HepG2 (cell line): ENCODE data around the gene ENO1. TPM values are rescaled to one million over a fixed set of nuclear protein-coding genes. Genes with fewer than 3 reads are reported as not detected.

Experiments
- CEBPG ChIP-seq: IDR thresholded peaks from 2 replicates; pipeline ENCODE4 v1.6.1; 2016
- CHD2 ChIP-seq: IDR thresholded peaks from 2 replicates; pipeline ENCODE4 v1.6.1; 2011; ENCODE audit warnings: low read depth, low read length, improper control_type of control experiment
- DNMT3B ChIP-seq: conservative IDR thresholded peaks from 2 replicates; pipeline ENCODE4 v1.6.1; 2016; ENCODE audit warnings: missing biosample characterization, control low read depth
- DPF2 ChIP-seq: sonication (generic); formaldehyde crosslinking; IDR thresholded peaks from 2 replicates; pipeline ENCODE4 v1.4.0; 2020; ENCODE audit warnings: mild to moderate bottlenecking, low read depth, missing genetic modification reagents, borderline replicate concordance
- EZH2 ChIP-seq: conservative IDR thresholded peaks from 2 replicates; pipeline ENCODE4 v1.6.1; 2012; ENCODE audit warnings: mild to moderate bottlenecking, low read depth, low read length, moderate library complexity
- HCFC1 ChIP-seq: fragments of 150-350 bp; IDR thresholded peaks from 2 replicates; pipeline ENCODE4 v1.6.1; 2014; ENCODE audit warnings: low read depth, low read length
- HMGXB3 ChIP-seq: sonication (generic); formaldehyde crosslinking; IDR thresholded peaks from 2 replicates; pipeline ENCODE4 v1.4.0; 2020; ENCODE audit warnings: missing genetic modification reagents, borderline replicate concordance
- HNRNPL ChIP-seq: fragments of 200-400 bp; formaldehyde crosslinking; IDR thresholded peaks from 2 replicates; pipeline ENCODE4 v1.6.1; 2017; ENCODE audit warnings: mild to moderate bottlenecking, low read depth, low read length
- NFIC ChIP-seq: IDR thresholded peaks from 2 replicates; pipeline ENCODE4 v1.6.1; 2012; ENCODE audit warnings: mild to moderate bottlenecking, low read length, inconsistent platforms
- PHF21A ChIP-seq: sonication (generic); formaldehyde crosslinking; IDR thresholded peaks from 2 replicates; pipeline ENCODE4 v1.5.0; 2020; ENCODE audit warnings: mild to moderate bottlenecking, missing genetic modification reagents
- PITX1 ChIP-seq: sonication (generic); formaldehyde crosslinking; IDR thresholded peaks from 2 replicates; pipeline ENCODE4 v1.5.1; 2020; ENCODE audit warnings: mild to moderate bottlenecking, missing genetic modification reagents
- THYN1 ChIP-seq: sonication (generic); formaldehyde crosslinking; IDR thresholded peaks from 2 replicates; pipeline ENCODE4 v1.8.1; 2023; ENCODE audit warnings: low read depth, mild to moderate bottlenecking, moderate library complexity, missing genetic modification reagents, borderline replicate concordance
- ZFX ChIP-seq: sonication (generic); formaldehyde crosslinking; IDR thresholded peaks from 2 replicates; pipeline ENCODE4 v1.4.0; 2020; ENCODE audit warnings: mild to moderate bottlenecking, low read depth, missing genetic modification reagents, moderate library complexity
- ZNF282 ChIP-seq: fragments of 450-650 bp; IDR thresholded peaks from 2 replicates; pipeline ENCODE4 v1.6.1; 2018; ENCODE audit not compliant: partially characterized antibody
- ZNF616 ChIP-seq: sonication (generic); formaldehyde crosslinking; IDR thresholded peaks from 2 replicates; pipeline ENCODE4 v1.5.0; 2020; ENCODE audit warnings: low read depth, mild to moderate bottlenecking, missing genetic modification reagents
- ZNF687 ChIP-seq: sonication (generic); formaldehyde crosslinking; IDR thresholded peaks from 2 replicates; pipeline ENCODE4 v1.5.1; 2020; ENCODE audit warnings: mild to moderate bottlenecking, missing genetic modification reagents, moderate library complexity
- ZNF737 ChIP-seq: sonication (generic); formaldehyde crosslinking; IDR thresholded peaks from 2 replicates; pipeline ENCODE4 v1.5.0; 2020; ENCODE audit warnings: missing genetic modification reagents, mild to moderate bottlenecking, borderline replicate concordance
- ZSCAN30 ChIP-seq: sonication (generic); formaldehyde crosslinking; IDR thresholded peaks from 2 replicates; pipeline ENCODE4 v1.5.0; 2020; ENCODE audit warnings: mild to moderate bottlenecking, missing genetic modification reagents
- polyA plus RNA-seq, 8 experiments: library from polyadenylated mRNA; depleted of rRNA in 3 of 8; stranded (reverse) in 7 of 8; unstranded in 1 of 8; fragments of >200 nt; fragmentation: Illumina TruSeq in 4 of 8; extraction: Trizol in 4 of 8; gene quantifications; 2 replicates each; pipeline versions ENCODE4 v1.2.1 to v1.2.3, GENCODE V29; 2011 to 2016; ENCODE audit warnings: low read depth in 4 of 8, missing spikeins in 1 of 8, mixed read lengths in 1 of 8; ENCODE audit not compliant: insufficient read depth in 1 of 8
- total RNA-seq, 5 experiments: library from RNA; depleted of rRNA; stranded (reverse); fragments of >200 nt; fragmentation: Illumina TruSeq; extraction: Trizol; gene quantifications; 2 replicates each; pipeline ENCODE4 v1.2.3, GENCODE V29; 2016; ENCODE audit warnings: low read depth in 1 of 5
- TF ChIP-seq, protein P1 (sequence below): sonication (generic); formaldehyde crosslinking; IDR thresholded peaks from 2 replicates; pipeline ENCODE4 v1.4.0; 2020; ENCODE audit warnings: missing genetic modification reagents

Gene ENO1
- total and polyA plus RNA-seq, 2 of the 13 experiments (the other 11 are each of a cell fraction or from before 2014, with no cell fraction given), result 1,559 to 3,103 TPM

DNA sequence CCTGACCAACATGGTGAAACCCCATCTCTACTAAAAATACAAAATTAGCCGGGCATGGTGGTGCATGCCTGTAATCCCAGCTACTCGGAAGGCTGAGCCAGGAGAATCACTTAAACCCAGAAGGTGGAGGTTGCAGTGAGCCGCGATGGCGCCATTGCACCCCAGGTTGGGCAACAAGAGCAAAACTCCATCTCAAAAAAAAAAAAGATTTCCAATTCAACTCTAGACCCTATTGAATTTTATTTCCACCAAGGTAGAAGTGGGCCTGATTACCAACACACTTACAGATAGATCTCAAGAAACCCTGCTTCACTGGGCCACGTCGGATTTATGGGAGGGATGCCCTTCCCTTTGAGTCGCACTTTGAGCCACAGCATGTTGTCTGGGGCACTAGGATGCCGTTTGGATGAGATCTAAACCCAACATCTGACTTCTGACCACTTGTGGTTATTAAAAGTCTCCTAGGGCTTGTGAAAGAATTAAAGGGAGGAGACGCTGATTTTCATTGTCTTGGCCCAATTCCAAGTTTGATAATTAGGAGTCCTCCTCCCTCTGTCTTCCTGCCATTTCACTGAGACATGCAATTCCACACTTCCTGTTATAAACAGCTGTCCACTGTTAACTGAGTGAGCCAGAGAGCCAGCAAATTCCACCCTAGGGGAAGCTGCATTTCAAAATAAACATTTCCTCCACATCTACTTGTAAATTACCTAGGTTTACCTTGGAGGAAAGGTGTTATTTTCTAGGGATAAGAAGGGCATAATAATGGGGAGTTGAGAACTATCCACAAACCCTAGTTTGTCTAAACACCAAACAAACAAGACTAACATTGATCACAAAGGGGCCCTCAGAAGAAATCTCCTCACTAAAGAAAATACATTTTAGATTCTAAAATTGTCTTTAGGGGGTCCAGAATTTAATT is 55.9 kb downstream of the ENO1 start (continued):
- peak; percentile 55; the same call in 1 of the 2 replicates for TF ChIP-seq HMGXB3
- TF ChIP-seq HCFC1, result no peak
- TF ChIP-seq PHF21A (CRISPR knock-in tag), result no peak; the same call in 1 of the 2 replicates
- TF ChIP-seq NFIC, result 0 out of 2 replicates have a peak, but pooled peaks have one; percentile 52
- TF ChIP-seq ZNF737 (CRISPR knock-in tag), result no peak
- no peak for TF ChIP-seq EZH2
- peak; percentile 37; the same call in 1 of the 2 replicates for TF ChIP-seq ZFX
- TF ChIP-seq ZNF282, result no peak
- TF ChIP-seq ZNF687 (CRISPR knock-in tag), result peak; percentile 27
- TF ChIP-seq DNMT3B (CRISPR knock-in tag), result no peak
- TF ChIP-seq, protein P1, sequence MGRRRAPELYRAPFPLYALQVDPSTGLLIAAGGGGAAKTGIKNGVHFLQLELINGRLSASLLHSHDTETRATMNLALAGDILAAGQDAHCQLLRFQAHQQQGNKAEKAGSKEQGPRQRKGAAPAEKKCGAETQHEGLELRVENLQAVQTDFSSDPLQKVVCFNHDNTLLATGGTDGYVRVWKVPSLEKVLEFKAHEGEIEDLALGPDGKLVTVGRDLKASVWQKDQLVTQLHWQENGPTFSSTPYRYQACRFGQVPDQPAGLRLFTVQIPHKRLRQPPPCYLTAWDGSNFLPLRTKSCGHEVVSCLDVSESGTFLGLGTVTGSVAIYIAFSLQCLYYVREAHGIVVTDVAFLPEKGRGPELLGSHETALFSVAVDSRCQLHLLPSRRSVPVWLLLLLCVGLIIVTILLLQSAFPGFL (CRISPR knock-in tag), result no peak
- TF ChIP-seq ZSCAN30 (CRISPR knock-in tag), result no peak
- no peak for TF ChIP-seq CHD2
- TF ChIP-seq HNRNPL, result no peak
- TF ChIP-seq THYN1 (CRISPR knock-in tag), result no peak
- TF ChIP-seq CEBPG (CRISPR knock-in tag), result peak; percentile 45; the same call in 1 of the 2 replicates
- TF ChIP-seq DPF2 (CRISPR knock-in tag), result no peak
- no peak for TF ChIP-seq ZNF616 (CRISPR knock-in tag)
- TF ChIP-seq PITX1 (CRISPR knock-in tag), result no peak
